MCF 10A (cell line): ENCODE results near the gene LRRC10B. TPM values are rescaled to one million over a fixed set of nuclear protein-coding genes. Genes with fewer than 3 reads are reported as not detected.
A peak's percentile ranks its signal among the peaks of the same experiment; 100 is the strongest.

Source experiments
- BruUV-seq: library from RNA; stranded (reverse); fragments of 400-500 nt; replicated peaks from 2 replicates; lab custom pipeline; 2021; lab: Mats Ljungman, UMichigan
- CTCF ChIA-PET: fragments of 300-600 bp; sonication (Branson Sonifier 250); formaldehyde crosslinking; extraction: SDS; loops from one replicate; lab custom pipeline; 2021; ENCODE audit warnings: antibody characterized with exemption, inconsistent platforms; lab: Yijun Ruan, JAX
- POLR2A ChIA-PET: fragments of 300-600, 350-650 bp; sonication (Branson Sonifier 250); formaldehyde crosslinking; extraction: SDS; loops from one replicate; lab custom pipeline; 2020; ENCODE audit warnings: antibody characterized with exemption, inconsistent platforms; lab: Yijun Ruan, JAX
- DNase-seq: peaks from one replicate; pipeline ENCODE4 v3.0.0-alpha.2; 2018; ENCODE audit not compliant: unreplicated experiment
- H3K27ac Mint-ChIP-seq: one replicate; pipeline ENCODE4 v1.8.0; 2022; ENCODE audit warnings: mild to moderate bottlenecking, low read depth, mixed read lengths; ENCODE audit not compliant: unreplicated experiment
- H3K27me3 Mint-ChIP-seq: one replicate; pipeline ENCODE4 v1.8.0; 2022; ENCODE audit warnings: mixed read lengths; ENCODE audit not compliant: insufficient read depth, unreplicated experiment
- H3K36me3 Mint-ChIP-seq: one replicate; pipeline ENCODE4 v1.8.0; 2022; ENCODE audit warnings: mild to moderate bottlenecking, moderate library complexity, mixed read lengths; ENCODE audit not compliant: insufficient read depth, unreplicated experiment
- H3K4me1 Mint-ChIP-seq: one replicate; pipeline ENCODE4 v1.8.0; 2022; ENCODE audit warnings: mixed read lengths; ENCODE audit not compliant: insufficient read depth, unreplicated experiment
- H3K4me3 Mint-ChIP-seq: one replicate; pipeline ENCODE4 v1.8.0; 2022; ENCODE audit warnings: mild to moderate bottlenecking, moderate library complexity, mixed read lengths; ENCODE audit not compliant: unreplicated experiment
- H3K9me3 Mint-ChIP-seq: one replicate; pipeline ENCODE4 v1.8.0; 2022; ENCODE audit warnings: mixed read lengths; ENCODE audit not compliant: unreplicated experiment
- intact Hi-C: fragments of 100-400 bp; cut with micrococcal nuclease; formaldehyde crosslinking; loops from 2 replicates; pipeline ENCODE4 v1.14.1; 2022
- total RNA-seq: library from RNA; stranded (reverse); gene quantifications from 2 replicates; pipeline ENCODE4 v1.2.3, GENCODE V29; 2022
- TF ChIP-seq, protein P1 (sequence below): fragments of 200-600 bp; IDR thresholded peaks from one replicate; pipeline ENCODE4 v1.8.0; 2022; ENCODE audit warnings: antibody characterized with exemption, mild to moderate bottlenecking; ENCODE audit not compliant: unreplicated experiment

The LRRC10B gene
- total RNA-seq, 1 experiment from 2014 or later: not detected

DNA sequence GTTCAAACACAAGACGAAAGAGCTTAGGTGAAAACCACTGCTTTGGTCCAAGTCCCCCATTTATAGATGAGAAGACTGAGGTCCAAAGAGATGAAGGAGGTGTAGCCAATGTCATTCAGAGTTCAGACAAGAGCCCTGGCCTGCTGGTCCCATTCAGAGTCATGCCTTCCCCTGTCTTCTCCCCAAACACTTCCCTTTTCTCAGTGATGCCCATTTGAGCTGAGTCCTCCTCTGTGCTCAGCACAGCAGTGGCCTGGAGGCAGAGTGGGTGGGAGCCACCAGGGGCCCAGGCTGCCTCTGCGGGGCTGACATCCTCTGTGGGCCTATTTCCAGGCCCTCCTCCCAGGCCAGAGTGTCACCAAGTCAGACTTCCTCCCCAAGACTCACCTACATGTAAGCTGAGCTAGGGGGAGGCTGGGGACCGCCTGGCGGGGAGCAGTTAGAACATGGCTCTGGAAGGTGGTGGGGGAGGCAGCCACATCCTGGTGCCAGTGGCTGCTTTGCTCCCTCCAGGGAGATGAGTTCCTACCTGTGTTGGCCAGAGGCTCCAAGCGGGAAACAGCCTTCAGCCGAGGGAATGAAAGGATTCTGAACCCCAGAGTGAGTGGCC, 22.4 kb upstream of the LRRC10B start:
- H3K36me3 Mint-ChIP-seq: peaks cover 6% of the 10 kb centered on the region
- H3K27me3 Mint-ChIP-seq: peaks cover 11% of the 10 kb centered on the region
- no peak overlapping the region for H3K27ac Mint-ChIP-seq
- no TSS peak for BruUV-seq
- no peaks in the 10 kb centered on the region for H3K9me3 Mint-ChIP-seq
- DNase-seq: no peak
- intact Hi-C loops: loop anchor here (10.0 kb wide), 1 partner anchor 249 kb away; no protein-coding TSS in a partner anchor
- POLR2A ChIA-PET: interaction anchor here (0.7 to 1.5 kb wide), 2 partner anchors 14 to 200 kb away, joined by 3 to 4 read pairs; no protein-coding TSS in a partner anchor
- no peak overlapping the region for H3K4me3 Mint-ChIP-seq
- CTCF ChIA-PET: interaction anchor here (0.7 to 4.6 kb wide), 5 partner anchors 9 to 153 kb away, joined by 4 to 36 read pairs (median 8); no protein-coding TSS in a partner anchor
- peaks cover 7% of the 10 kb centered on the region for H3K4me1 Mint-ChIP-seq
- TF ChIP-seq, protein P1, sequence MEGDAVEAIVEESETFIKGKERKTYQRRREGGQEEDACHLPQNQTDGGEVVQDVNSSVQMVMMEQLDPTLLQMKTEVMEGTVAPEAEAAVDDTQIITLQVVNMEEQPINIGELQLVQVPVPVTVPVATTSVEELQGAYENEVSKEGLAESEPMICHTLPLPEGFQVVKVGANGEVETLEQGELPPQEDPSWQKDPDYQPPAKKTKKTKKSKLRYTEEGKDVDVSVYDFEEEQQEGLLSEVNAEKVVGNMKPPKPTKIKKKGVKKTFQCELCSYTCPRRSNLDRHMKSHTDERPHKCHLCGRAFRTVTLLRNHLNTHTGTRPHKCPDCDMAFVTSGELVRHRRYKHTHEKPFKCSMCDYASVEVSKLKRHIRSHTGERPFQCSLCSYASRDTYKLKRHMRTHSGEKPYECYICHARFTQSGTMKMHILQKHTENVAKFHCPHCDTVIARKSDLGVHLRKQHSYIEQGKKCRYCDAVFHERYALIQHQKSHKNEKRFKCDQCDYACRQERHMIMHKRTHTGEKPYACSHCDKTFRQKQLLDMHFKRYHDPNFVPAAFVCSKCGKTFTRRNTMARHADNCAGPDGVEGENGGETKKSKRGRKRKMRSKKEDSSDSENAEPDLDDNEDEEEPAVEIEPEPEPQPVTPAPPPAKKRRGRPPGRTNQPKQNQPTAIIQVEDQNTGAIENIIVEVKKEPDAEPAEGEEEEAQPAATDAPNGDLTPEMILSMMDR: no peak

DNA sequence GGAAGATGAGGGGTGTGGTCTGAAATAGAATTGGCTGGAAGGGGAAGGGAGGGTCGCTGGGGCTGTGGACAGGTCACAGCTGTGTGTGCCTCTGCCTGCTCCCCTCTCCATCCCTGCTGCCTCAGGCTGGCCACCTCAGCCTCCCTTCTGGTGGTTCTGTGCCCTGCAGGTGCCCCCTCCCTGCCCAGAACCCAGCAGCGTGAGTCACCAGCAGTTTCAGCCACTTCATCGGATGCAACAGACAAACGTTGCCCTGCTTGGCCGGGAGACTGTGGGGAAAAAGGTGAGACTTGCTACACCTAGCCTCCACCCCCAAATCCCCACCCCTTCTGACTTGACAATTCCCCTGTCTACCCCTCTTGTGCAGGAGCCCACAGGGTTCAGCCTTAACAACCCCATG, 21.8 kb upstream of the LRRC10B start:
- Mint-ChIP-seq H3K36me3 (peaks cover 6% of the 10 kb centered on the region), H3K4me1 (peaks cover 7% of the 10 kb centered on the region), H3K4me3 (no peak overlapping the region), H3K27me3 (peaks cover 11% of the 10 kb centered on the region), H3K9me3 (no peaks in the 10 kb centered on the region), H3K27ac (no peak overlapping the region)
- peak; percentile 29 for DNase-seq
- CTCF ChIA-PET: interaction anchor here (0.8 to 4.6 kb wide), 4 partner anchors 9 to 202 kb away, joined by 3 to 36 read pairs (median 9); no protein-coding TSS in a partner anchor
- no TSS peak for BruUV-seq
- intact Hi-C loops: loop anchor here (10.0 kb wide), 1 partner anchor 248 kb away; no protein-coding TSS in a partner anchor
- POLR2A ChIA-PET: no interaction called here
- TF ChIP-seq, protein P1: no peak

DNA sequence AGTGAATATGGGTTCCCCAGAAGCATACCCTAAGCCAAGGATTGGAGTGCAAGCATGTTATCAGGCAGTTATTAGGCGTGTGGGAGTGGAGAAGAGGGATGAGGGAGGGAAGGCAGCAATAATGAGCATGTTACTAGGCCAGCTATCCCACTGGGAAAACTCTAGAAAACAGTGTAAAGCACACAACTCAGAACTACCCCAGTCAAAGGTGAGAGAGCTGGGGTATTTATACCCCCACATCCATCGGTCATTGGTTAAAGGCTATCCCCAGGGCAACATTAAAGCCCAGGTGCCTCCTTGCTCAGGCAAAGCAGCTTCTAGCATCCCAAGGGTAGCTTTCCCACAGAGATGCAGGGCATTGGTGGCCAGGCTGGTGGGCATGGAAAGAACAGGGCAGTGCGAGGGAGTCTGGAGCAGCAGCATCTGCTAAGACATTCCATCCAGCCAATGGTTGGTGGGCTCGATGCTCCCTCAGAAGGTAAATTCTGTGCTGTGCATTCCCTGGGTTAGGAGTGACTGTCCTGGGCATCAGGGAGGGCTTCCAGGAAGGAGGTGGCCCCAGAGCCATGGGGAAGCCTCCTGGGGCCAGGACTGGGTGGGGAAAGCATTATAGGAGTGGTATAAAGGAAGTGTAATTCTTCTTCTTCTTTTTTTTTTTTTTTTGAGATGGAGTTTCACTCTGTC, 21.1 kb upstream of the LRRC10B start:
- no TSS peak for BruUV-seq
- Mint-ChIP-seq H3K9me3 (no peaks in the 10 kb centered on the region), H3K36me3 (peaks cover 6% of the 10 kb centered on the region), H3K27ac (no peak overlapping the region), H3K27me3 (peaks cover 11% of the 10 kb centered on the region), H3K4me1 (peaks cover 7% of the 10 kb centered on the region), H3K4me3 (no peak overlapping the region)
- CTCF ChIA-PET: interaction anchor here (0.6 to 4.6 kb wide), 6 partner anchors 10 to 201 kb away, joined by 3 to 36 read pairs (median 6); no protein-coding TSS in a partner anchor
- no peak for DNase-seq
- TF ChIP-seq, protein P1: no peak
- POLR2A ChIA-PET: no interaction called here
- intact Hi-C loops: loop anchor here (10.0 kb wide), 1 partner anchor 247 kb away; no protein-coding TSS in a partner anchor
